CD4-positive, alpha-beta T cell treated with Interleukin-6 at 100 ng/mL for 8 hours (primary cell): ENCODE measurements around the gene CMTM3.
"Not testable (repeated sequence)": the region's sequence is repeated elsewhere in the genome, so short reads cannot be mapped to it uniquely, and the experiment has no call there.

Experiments used
- DNase-seq: peaks from one replicate; pipeline ENCODE4 v3.0.0-alpha.2; 2020; ENCODE audit warnings: mixed read lengths, low spot score

Gene CMTM3

DNA sequence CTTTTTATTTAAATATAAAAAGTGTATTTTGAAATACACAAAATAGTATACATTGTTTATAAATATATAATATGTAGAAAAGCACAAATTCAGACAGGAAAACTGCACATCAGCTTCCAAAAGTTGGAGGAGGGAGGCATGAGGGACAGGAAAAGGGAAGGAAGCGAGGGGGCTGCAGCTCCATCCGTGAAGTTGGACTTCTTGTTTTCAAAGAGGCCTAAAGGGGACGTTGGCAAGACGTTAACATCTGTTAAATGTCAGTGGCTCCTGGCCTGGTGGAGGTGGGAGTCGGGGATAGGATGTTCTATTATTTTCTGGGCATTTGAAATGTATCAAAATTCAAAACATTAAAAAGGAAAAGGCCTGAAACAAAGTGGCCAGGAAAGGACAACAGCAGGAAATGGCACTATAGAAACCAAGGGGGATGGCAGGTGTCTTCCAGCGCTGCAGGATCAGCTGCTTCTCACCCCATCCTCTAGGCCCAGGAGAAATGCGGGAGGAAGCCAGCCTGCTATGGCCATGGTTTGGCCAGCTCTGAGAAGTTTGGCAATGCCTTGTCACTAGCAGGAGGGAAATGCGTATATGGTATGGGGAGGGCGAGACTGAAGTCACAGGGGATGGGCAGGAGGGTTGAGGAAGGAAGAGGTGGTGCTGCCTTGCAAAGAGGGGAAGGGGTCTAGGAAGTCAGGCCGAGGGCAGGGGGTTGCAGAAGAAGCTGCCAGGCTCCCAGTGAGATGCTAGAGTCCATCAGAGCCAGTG, 18.8 kb upstream of the CMTM3 start:
- DNase-seq: no peak

DNA sequence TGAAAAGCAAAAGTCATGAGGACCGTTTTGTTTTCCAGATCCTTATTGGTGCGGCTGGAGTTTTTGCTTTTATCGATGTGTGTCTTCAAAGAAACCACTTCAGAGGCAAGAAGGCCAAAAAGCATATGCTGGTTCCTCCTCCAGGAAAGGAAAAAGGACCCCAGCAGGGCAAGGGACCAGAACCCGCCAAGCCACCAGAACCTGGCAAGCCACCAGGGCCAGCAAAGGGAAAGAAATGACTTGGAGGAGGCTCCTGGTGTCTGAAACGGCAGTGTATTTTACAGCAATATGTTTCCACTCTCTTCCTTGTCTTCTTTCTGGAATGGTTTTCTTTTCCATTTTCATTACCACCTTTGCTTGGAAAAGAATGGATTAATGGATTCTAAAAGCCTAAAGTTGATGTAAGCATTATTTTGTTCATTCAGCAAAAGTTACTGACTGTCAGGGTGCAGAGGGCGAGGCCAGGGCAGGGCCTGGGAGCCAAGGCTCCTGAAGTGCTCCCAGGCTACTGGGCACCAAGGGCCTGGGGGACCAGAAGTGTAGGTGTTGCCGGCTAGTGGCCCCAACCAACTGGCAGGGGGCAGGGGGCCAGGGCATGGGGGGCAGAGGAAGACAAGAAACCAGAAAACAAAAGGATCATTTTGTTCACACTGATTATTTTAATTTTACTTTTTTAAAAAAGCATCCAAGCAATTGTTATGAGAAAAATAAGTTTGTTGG, 16.5 kb upstream of the CMTM3 start:
- no peak for DNase-seq

DNA sequence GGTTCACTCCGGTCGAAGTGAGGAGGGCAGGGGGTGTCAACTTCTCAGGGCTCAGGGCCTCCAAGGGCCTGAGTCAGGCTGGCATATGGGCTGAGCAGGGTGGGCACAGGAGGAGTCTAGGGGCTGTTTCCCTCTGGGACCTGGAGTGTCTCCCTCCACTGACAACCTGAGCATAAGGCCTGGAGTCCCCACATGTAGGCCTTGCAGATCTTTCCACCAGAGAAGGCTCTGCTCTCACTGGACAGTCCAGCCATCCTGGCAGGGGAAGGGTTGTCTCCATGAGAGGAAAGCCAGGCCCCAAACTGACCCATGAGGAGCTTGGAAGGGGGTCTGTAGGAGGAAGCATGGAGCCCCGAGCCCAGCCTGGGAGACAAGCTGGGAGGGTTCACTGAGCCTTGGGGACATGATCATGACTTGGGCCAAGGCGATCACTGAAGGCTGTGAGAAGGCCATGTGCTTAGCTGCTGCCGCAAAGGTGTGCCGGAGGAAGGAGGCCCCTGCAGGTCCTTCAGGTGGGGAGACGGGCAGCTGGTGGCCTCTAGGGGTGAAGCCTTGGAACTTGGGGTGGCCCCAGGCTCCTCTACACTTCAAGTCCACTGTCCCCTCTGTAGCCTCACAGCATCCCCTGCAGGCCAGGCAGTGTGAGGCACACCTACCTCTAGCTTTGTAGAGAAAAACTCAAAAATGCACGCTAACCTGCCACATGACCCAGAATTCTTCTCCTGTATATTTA, 15.4 kb upstream of the CMTM3 start:
- DNase-seq: peak; percentile 76

DNA sequence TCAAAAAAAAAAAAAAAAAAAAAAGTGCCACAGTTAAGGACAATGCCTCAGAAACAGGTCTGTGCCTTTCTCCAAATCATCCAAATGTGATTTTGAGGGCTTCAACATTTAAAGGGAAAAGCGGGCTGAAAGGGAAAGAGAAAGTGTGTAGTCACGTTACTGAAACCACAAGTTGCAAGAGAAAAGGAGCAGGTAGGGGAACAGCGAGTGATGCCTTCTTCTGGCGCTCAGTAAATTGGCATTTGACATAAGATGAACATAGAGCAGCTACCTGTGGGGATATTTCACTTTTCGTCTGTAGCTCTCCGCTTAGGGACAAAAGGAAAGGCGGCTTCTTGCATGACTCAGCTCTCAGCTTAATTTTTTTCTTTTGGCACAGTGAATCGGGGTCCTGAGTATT, 14.2 kb upstream of the CMTM3 start:
- DNase-seq: peak; percentile 48

DNA sequence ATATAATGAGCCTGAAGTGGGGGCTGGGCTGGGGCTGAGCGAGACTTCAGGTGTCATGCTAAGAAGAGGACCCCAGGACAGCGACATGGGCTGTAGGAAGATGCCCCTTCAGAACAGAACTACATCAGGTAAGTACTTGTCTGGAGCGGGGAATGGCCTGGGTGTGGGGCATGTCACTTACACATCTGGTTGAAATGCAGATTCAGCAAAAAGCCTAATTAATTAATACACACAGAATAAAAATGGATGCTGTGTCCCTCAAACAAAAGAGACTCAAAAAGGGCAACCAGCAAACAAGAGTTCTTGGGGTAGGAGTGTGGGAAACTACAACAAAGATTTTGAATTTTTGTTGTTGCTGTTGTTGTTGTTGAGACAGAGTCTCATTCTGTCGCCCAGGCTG, 13.5 kb upstream of the CMTM3 start:
- DNase-seq: no peak

DNA sequence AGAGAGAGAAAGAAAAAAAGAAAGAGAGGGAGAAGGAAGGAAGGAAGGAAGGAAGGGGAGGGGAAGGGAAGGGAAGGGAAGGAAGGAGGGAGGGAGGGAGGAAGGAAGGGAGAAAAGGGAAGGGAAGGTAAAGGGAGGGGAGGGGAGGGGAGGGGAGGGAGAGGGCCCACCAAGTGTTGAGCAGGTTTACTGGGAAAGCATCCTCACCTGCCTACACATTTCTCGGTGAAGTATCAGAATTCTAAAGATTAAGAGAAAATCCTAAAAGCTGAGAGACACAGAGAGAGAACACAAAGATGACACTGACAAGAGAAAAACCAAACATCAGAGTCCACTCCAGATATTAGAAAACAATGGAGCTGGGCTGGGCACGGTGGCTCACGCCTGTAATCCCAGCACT, 12.3 kb upstream of the CMTM3 start:
- DNase-seq: no peak

DNA sequence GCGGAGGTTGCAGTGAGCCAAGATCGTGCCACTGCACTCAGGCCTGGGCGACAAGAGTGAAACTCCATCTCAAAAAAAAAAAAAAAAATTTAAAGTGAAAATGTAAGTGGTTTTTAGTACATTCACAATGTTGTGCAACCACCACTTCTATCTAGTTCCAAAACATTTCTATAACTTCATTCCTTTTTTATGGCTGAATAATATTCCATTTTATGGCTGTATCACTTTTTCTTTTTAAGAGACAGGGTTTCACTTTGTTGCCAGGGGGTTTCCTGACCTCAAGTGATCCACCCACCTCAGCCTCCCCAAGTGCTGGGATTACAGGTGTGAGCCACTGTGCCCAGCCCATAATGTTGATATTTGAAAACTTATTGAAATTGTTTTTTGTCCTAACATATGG, 11.7 kb upstream of the CMTM3 start:
- DNase-seq: no peak

DNA sequence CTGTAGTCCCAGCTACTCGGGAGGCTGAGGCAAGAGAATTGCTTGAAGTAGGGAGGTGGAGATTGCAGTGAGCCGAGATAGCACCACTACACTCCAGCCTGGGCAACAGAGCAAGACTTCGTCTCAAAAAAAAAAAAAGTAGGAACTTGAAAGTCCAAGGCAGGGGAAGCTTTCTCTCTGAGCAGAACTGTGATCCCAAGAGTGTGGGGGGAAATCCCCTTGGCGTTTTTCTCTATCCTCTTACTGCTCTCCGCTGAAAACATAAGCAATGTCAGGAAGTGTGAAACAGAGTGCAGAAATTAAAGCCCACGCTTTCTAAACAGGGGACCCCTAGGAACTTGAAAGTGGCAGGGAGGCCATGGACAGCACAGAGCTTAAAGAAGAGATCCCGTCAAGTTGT, 9.8 kb upstream of the CMTM3 start:
- DNase-seq: no peak

DNA sequence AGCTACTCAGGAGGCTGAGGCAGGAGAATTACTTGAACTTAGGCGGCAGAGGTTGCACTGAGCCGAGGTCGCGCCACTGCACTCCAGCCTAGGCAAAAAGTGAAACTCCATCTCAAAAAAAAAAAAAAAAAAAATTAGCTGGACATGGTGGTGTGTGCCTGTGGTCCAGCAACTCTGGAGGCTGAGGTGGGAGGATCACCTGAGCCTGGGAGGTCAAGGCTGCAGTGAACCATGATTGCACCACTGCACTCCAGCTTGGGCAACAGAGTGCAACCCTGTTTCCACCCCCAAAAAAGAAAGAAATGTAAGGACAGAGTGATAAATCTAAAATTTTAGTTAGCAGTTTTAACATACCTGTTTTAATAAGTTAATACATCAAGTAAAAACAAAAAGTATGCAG, 7.9 kb upstream of the CMTM3 start:
- not testable (repeated sequence) for DNase-seq

DNA sequence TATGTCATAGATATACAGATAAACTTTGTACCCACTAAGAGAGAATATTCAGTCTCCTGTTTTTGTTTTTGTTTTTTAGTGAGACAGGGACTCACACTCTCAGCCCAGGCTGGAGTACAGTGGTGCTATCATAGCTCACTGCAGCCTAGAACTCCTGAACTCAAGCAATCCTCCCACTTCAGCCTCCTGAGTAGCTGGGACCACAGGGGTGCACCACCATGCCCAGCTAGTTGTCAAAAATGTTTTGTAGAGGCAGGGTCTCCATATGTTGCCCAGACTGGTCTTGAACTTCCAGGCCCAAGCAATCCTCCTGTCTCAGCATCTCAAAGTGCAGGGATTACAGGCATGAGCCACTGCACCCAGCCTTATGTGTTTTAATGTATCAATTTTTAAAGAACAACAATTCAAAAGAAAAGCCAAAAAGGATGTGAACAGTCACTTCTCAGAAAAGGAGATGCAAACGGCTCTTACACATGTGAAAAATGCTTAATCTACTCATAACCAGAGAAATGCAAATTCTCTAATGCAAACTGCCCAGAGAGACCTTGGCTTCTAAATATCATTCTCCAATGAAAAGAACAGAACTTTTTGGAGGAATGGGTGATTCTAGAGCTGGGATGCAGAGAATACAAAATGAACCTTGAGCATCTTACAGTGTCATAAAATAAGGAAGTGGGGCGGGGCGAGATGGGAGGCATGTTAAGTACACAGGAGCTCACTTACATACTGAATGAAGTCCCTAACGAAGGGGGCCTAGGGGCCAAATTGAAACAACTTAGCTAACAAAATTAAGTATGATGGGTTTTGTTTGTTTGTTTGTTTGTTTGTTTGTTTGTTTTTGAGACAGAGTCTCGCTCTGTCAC, 7.3 kb upstream of the CMTM3 start:
- DNase-seq: no peak

DNA sequence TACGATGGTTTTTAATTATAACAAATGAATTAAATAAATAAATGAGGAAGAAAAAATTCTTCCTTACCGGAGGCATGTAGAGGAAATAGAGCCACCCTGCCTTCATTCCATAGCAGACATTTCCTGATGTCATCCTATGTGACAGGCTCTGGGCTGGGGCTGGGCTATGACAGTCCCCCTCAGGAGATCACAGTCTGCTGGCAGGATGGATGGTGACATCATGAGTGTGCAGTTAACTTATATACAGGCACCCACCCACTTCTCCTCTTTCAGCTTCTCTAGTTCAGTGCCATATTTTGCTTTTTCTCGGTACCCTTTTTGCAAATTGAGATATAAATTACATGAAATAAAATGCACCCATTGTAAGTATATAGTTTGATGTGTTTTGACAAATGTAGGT, 6.4 kb upstream of the CMTM3 start:
- DNase-seq: no peak

DNA sequence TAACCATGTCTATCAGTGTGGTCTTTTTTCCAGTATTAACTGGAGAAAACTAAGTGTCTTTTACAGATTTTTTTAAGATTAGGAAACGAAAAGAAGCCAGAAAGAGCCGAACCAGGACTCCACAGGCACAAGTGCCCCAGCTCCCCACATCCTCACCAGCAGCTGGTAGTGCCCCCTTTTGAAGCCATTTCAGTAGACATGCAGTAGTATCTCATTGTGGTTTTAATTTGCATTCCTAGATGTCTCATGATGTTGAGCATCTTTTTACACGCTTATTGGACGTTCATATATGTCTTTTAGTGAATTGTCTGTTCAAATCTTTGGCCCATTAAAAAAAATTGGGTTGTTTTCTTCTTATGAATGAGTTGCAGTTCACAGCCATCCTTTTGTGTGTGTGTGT, 4.8 kb upstream of the CMTM3 start:
- no peak for DNase-seq

DNA sequence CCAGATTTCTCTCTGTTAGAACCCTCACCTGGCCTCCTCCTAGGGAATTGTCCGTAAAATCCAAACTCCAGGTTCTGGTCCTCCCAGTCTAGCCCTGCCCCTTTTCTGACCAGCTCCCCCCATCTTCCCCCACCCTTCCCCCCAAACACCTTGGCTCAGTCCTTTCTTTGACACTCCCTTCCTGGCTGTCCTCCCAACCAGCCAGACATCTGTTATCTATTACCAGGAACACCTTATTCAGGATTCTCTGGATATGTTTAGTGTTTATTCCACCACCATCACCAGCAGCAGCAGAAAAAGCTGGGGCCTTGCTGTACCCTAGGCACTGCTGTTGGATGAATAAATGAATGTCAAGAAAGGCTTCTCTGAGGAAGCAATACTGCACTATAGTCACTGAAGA, 4.0 kb upstream of the CMTM3 start:
- DNase-seq: no peak

DNA sequence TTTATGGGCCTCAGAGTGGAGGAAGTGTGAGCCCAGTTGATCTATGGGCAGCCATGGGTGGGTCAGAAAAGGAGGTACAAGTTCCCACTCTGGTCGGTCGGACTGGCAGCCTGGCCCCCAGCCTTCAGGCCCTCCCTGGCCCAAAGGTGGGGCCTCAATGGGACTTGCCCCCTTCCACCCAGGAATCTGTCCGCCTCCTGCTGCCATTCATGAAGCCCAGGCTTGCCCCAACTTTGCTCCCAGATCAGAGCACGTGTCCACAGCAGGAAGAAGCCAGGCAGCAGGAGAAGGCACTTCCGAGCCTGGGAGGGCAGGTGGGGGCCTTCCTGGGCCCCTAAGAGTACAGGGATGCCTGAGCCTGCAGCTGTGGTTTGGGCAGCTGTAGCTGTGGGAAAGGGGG, 3.0 kb upstream of the CMTM3 start:
- DNase-seq: no peak

DNA sequence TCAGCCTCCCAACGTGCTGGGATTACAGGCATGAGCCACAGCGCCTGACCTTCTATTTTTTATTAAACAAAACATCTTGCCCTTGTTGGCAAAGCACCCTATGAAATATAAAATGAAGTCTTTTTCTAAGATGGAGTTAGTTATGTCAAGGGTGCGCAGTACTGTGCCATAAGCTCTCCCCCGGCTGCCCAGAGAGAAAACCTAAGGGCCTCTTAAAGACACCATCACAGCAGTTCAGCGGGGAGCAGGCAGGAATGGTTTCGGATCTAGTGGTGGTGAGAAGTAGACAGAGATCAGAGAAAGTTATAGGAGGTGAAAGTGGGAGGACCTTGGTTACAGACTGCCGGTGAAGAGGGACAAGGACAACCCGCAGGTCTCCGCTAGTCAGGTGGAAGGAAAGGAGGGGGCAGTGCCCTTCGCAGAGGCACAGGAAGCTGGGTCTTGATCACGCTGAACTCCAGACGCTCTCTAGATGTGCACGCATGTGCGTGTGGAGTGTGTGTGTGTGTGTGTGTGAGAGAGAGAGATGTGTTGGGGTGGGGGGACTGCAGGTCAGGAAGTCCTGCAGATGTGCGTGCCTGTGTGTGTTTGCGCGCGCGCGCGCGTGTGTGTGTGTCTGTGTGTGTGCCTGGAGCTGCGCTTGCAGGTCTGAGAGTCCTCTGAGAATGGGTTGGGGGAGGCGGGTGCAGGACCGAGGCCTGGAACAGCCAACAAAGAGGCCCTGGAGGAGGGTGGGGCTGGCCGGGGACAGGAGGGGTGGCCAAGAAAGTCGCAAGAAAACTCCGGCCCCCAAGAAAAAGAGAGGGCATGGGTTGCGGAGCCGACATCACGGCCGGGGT, 748 bp upstream of the CMTM3 start:
- peak; percentile 90 for DNase-seq

DNA sequence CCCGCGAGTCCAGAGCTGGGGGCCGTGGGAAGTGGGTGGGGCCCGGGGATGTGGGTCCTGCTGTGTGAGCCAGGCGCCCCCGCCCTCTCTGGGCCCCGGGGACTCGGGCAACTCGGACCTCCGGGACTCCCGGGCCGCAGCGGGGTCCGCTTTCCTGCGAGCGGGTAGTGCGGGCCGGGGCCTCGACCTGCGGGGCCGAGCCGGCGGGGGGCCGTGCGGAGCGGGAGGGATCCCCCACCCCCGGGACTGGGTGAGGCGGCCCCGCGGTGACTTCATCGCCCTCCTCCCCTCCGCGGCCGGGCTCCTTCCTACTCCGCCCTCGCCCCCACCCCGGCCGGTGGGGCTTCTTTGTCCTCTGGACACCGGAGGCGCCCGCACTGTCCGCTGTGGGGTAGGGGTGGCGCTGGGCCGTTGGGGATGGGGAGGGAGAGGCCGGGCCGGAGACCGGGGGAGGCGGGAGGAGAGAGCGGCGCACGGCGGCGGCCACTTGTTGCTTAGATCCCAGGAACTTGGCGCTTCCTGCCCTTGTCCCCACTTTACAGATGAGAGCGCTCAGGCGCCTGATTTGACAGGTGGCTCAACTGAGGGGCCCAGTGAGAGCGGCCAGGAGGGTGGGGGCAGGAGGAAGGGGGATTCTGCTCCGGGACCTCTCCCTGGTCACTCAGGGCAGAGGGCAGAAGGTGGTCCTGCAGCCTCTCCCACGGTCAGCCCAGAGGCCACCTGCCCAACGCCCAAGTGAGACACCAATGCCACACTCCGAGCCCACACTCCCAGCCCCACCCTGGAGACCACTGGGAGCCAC, 874 bp downstream of the CMTM3 start:
- DNase-seq: peak; percentile 21

DNA sequence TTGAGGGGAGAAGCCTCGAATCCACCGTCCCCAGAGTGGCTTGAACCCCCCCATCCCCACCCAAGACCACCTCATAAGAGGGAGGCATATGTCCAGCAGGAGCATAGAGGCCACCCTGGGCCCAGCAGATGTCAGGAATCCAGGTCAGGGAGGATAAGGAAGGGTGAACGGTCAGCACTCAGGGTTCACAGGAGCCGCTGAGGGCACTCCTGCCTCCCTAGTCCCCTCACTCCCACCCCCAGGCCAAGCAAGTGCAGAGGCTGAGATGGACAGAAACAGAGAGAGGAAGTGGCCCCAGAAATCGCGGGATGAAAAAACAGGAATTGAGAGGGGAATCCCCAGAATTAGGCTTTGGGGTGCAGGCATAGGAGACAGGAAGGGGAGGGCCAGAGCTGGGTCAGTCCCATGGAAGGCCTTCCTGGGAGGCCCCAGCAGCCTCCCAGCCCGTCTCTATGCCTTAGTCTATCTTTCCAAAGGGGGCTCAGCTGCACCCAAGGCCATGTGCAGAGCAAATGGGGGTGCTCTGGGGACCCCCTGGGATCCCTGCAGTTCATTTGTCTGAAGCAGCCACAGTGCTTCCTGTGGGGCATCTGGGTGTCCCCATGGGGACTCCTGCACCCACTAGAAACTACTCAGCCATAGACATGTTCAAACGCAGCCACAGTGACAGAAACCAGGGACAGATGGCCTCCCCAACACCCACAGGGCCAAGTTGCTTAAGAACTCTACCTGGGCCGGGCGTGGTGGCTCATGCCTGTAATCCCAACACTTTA, 1.7 kb downstream of the CMTM3 start:
- no peak for DNase-seq

DNA sequence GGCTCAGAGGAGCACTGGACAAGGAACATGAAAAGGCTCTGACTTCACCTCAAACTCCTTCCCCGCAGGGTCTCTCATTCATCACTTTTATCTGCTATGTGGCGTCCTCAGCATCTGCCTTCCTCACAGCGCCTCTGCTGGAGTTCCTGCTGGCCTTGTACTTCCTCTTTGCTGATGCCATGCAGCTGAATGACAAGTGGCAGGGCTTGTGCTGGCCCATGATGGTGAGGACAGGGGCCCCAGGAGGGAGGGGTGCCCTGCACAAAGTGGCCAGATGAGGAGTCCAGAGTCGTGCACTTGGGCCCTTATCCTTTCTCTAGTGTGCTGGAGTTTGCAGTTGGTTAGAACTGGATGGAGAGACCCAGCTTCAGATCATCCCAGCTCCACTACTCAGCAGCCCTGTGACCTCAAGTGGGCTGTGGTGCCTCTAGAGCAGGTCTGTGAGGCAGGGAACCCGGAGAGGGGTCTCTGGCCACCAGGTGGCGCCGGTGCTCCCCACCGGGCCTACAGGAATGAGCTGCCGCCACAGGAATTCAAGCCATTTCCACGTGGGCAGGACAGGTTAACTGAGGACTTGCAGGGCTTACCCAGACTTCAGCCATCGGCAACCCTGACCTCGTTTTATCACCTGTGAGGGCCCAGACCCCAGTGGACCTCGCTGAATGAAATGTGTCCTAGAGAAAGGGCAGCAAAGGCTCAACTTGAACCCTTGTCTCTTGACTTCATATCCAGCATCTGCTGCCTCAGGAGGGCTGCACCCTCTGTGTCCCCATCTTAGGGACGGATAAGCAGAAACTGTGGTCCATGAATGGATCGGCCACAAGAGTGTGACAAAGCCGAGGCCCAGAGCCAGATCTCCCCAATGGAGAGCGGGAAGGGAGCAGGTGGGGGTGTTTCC, 4.0 kb downstream of the CMTM3 start:
- peak; percentile 83 for DNase-seq

DNA sequence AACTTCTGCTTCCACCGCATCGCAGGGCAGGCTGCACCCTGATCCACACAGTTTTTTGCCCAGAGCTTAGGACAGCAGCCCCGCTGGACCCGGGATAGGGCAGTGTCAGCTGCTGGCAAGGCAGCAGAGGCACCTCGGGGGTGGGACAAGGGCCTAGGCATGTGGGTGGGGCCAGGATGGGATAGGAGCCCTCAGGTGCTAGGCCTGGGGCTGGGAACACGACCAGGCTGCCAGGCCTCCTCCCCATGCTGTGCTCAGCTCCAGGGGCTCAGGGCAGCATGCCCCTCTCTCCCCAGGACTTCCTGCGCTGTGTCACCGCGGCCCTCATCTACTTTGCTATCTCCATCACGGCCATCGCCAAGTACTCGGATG, 4.6 kb downstream of the CMTM3 start:
- DNase-seq: no peak
